Dedifferentiated amniotic fluid mesenchymal stem cell (primary cell): ENCODE data around the gene TAF5L.
A peak's percentile ranks its signal among the peaks of the same experiment; 100 is the strongest.
"Not testable (repeated sequence)": the region's sequence is repeated elsewhere in the genome, so short reads cannot be mapped to it uniquely, and the experiment has no call there.

Experiments used
- DNase-seq: peaks from one replicate; pipeline ENCODE4 v3.0.0-alpha.2; 2016; ENCODE audit errors: extremely low spot score

Gene TAF5L

DNA sequence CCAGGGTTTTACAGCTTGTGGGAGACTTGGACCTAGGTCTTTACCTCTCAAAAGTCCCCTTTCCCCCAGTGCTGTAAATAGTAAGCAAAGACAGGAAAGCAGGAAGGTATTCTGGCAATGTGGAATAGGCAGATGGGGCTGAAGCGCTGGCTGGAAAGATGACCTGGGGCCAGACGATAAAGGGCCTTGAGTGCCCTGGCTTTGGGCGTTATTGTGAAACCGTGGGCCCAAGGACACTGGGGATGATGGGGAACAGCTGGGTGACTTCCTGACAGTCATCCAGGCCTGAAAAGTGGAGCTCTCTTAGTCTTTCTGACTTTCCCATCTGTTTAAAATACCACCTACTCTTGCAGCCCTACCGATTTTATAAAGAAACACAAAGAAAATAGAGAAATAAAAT lies 16.5 kb upstream of the TAF5L start:
- DNase-seq, result no peak

DNA sequence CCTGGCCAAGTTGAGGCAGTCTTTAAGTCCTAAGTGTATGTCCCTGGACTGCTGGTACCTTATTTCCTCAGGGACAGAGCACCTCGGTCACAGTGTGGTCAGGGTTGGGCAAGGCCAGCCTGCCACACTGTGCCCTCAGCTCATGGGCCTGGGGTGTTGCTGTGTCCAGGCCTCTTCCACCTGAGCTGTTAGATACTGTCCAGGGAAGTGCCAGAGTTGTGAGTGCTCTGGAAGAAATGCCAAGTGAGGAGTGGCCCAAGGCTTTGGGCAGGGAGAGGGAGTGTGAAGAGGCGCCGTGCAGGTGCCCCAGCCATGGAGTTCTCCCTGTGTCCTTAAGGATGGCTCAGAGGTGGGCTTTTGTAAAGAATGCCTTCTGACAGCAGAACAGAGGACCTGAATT lies 15.4 kb upstream of the TAF5L start:
- DNase-seq, result no peak

DNA sequence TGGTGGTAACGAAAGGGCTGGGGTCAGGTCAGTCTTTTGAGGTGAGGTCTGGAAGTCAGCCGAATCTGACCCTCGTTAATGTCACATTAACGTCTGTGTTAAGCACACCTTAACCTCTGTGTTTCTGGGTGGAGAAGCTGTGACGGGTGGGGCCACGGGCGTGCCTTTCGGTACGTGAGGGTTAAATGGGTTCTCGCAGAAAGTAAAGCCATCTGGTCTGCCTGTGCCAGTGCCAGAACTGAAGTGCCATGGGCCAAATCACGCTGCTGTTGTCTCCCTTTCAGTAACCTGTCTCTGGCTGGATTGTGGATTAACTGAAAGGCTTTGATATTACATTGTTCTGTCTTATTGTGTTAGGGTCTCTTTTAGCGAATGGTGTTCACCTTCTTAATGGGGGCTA lies 14.5 kb upstream of the TAF5L start:
- no peak for DNase-seq

DNA sequence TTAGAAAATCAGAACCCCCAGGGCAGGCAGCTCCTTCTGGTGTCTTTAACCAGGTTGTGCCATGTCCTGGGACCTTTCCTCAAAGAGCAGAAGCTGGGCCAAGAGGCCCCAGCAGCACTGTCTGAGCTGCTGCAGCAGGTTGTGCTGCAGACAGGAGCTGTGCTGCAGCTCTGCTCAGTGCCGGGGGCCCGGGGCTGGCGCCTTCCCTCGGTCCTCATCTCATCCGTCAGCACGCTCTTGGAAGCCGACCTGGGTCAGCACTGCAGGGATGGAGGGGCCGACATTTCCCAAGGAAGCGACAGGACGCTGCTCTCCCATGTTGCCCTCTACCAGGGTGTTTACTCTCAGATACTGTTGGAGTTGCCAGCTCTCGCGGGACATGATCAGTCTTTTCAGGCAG lies 11.8 kb upstream of the TAF5L start:
- no peak for DNase-seq

DNA sequence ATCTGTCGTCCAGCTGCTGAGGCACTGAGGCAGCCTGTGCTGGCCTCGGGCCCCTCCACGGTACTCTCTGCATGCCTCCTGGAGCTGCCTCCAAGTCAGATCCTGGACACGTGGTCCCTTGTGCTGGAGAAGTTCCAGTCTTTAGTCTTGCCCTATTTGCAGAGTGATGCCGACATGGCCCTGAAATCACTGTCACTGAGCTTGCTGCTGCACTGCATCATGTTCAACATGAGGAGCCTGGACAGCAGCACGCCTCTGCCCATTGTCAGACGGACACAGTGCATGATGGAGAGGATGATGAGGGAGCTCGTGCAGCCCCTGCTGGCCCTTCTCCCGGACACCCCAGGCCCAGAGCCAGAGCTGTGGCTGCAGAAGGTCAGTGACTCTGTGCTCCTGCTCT lies 10.1 kb upstream of the TAF5L start:
- DNase-seq, result no peak

DNA sequence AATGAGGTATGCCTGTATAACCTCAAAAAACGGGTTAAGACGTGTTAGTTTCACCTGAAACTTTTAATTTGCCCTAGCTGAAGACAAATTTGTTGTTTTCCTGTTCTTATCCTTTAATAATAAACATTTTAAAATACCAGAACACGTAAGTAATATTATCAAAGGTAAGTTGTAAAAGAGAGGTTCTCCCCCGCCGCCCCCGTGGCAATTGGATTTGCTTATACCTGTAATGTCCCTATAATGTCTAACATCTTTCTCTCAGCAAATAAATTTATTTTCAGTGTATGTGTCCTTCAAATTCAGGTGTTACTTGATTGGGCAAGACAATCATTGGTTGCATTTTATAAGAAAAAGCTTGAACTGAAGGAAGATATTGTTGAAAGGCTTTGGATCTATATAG lies 6.0 kb upstream of the TAF5L start:
- no peak for DNase-seq

DNA sequence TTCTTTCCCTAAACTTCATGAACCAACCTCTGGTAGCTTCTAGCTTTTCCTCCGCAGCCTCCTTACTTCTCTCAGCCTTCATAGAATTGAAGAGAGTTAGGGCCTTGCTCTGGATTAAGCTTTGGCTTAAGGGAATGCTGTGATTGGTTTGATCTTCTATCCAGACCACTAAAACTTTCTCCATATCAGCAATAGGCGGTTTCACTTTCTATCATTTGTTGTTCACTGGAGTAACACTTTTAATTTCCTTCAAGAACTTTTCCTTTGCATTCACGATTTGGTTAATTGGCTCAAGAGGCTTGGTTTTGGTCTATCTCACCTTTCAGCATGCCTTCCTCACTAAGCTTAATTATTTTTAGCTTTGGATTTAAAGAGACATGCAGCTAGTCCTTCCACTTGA lies 5.2 kb upstream of the TAF5L start:
- no peak for DNase-seq

DNA sequence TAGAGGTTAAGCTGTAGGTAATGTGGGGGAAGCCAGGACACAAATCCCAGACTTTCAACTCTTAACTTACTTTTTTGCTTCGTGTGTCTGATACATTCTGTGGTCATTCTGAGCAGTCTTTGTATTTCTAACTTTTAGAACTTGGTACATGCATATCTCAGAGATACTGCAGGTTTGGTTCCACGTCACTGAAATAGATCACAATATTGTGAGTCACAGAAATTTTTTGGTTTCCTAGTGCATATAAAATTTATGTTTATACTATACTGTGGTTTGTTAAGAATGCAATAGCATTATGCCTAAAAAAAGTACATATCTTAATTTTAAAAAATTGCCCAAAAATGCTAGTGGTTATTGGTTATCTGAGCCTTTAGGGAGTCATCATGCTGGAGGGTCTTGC lies 3.3 kb upstream of the TAF5L start:
- DNase-seq, result peak; percentile 34

DNA sequence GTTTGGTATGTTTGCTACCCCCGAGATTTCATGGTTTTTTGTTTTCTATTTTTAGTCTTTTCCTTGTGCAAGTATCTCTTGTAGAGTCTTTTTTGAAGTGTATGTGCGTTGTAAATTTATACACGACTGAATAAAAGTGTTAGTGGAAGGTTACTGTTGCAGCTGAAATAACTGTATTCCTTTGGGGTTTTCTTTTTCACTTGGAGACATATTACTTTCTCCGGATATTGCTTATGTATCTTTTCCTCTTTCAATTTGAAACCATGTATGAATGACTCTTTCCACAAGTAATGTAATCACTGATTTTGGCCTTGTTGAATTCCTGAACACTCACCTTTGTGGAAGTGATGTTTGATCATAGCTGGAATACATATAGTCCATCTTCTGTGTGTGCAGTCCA lies 1.1 kb upstream of the TAF5L start:
- DNase-seq, result no peak

DNA sequence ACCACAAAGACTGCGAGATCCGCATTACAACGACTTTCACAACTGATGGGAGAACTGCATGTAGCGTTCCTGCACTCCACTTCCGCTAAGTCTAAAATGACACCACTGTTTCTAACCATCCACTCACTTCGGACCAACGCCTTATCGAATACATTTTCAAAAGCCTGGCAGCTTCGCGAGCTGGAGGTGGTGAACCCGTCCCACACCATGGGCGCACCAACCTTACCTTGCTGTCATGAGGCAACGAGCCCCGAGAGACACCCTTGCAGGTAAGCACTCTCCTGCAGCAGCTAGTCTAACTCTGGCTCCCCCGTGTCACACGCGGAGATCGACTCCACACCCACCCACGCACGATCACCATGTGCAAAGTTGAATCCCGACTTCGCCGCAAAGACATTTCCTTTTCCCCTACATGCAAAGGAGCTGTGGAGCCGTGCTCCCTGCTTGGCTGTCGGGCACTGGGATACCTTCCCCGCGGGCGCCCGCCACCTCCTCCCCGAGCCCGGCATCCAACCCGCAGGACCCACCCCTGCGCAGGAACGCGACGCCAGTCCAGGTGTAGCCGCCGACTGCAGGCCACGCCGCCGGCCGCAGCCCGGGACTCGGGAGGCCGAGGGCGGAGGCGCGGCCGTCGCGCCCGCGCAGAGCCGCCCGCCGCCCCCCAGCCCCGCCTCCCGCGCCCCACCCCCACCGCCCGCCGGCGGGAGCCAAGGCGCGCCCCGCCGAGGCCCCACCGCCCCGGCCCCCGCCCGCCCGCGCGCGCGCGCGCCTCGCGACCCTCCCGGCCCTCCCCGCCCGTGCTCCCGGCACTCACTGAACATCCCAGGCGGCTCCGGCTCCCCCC lies 629 bp downstream of the TAF5L start:
- DNase-seq, result peak; percentile 17

DNA sequence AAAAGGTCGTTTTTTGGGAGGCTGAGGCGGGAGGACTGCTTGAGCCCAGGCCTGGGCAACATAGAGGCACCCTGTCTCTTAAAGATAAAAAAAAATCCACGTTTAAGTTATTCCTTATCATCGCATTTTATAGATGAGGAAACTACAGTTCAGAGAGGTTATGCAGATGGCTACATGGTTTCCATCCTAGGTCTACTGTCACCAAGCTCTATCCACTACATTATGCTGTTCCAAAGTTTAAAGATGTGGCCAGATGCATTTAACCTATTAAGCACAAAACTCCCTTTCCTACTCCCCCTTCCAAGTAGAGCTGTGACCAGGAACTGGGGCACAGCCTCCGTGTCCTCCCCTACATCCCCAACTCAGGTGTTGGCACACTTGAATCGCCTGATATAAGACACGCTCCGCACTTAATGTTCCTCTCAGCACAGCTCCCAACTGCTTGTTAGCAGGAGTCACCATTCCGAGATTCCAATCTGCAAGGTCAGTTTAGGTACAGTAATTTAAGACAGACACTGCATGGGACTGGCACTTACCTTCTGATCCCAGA lies 1.3 kb downstream of the TAF5L start:
- no peak for DNase-seq

DNA sequence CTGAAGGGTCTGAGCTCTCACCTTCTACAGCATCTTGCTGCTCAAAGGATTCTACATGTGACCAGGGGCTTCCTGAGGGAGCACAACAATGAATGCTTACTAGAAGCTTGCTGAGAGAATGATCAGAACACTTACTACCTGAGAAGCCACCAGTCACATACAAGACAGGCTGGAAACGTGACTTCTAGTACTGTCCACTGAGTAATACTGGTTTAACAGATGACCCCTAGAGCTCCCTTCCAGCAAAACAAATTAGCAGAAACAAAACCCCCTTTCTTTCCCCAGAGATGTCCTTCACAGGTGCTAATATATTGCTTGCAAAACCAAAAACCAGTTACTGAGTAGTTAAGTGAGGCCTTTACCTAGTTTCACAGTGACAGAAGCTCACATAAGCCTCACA lies 2.1 kb downstream of the TAF5L start:
- DNase-seq, result no peak

DNA sequence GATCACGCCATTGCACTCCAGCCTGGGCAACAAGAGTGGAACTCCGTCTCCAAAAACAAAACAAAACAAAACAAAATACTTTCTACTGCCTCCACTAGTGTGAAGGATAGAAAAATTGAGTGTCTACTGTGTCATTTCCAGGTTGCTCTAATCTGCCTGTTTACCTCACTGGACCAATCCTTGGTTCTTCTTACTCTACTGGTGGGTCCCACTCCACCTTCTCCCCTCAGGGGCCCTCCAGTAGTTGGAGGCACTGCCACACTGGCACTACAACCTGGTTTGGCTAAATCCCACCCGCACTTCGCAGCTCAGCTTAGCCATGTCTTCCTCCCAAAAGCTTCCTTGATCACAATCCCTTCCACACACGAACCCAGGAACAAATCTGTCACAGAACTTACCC lies 2.7 kb downstream of the TAF5L start:
- no peak for DNase-seq

DNA sequence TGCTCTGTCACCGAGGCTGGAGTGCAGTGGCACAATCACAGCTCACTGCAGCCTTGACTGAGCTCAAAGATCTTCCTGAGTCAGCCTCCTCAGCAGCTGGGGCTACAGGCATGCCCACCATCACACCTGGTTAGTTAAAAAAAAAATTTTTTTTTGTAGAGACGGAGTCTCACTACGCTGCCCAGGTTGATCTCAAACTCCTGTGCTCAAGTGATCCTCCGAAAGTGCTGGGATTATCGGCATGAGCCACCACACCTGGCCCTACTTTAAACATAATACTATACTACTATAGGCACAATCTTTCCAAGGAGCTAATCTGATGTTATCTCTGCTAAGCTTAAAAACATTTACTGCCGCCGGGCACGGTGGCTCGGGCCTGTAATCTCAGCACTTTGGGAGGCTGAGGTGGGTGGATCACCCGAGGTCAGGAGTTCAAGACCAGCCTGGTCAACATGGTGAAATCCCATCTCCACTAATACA lies 3.2 kb downstream of the TAF5L start:
- DNase-seq, result not testable (repeated sequence)

DNA sequence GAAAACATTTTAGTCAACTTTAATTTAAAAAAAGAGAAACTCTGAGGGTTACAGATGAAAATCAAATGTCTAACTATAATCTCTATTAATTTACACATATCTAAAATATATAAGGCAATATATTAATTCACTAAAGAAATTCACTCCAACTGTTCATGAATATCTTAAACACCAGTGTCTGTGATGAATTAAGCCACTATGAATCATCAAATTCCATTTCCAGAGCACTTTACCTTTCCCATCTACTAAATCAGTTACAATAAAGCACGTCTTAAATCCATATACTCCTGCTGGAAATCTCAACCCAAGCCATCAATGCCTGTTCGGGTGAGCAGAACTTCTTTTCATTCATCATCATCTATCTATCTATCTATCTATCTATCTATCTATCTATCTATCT lies 4.3 kb downstream of the TAF5L start:
- no peak for DNase-seq

DNA sequence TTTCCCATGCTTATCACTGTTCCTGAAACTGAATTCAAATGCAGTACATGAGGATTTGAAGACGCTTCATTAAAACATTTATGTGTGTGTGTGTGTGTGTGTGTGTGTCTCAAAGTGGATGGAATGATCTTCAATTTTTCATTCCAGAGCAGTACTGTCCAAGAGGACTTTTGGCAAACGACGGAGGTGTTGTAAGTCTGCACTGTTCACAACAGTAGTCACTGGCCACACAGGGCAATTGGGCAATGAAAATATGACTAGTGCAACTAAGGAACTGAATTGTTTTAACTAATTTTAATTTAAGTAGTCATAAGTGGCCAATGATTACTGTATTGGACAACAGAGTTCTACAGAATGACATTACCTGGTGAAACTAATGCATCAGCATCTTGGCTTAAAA lies 5.0 kb downstream of the TAF5L start:
- no peak for DNase-seq

DNA sequence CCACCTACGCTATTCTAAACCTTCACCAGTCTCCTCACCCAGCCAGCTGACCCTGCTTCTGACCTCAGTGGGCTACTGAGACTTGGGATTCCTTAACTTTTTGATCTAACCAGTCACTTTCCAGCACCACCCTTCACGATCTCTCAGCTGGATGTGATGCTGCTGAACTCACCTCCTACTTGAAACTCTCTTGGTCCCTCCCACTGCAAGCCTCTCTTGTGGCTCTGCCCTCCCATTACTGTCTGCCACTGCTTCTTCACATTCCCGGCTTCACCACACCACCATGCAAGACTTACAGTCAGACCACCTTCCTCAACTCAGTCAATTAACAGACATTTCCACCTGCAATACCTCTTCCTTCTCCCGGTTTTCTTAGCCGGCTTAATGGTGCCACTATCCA lies 6.3 kb downstream of the TAF5L start:
- DNase-seq, result no peak

DNA sequence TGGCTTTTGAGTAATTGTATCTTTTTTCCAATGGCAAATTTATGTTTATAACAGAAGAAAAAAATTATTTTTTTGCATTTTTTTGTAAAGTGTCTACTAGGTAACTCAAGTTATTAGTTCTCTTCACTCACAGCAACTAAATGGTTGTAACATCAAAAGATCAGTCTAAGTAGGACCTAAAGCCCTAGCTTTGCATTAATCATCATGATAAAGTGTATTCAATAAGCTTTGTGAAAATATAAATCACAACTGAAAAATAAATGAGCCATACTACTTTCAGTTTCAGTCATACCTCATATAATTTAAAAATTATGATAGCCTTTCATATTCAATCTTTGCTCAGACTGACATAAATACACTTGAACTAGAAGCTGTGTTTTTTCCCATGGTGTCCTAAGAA lies 6.9 kb downstream of the TAF5L start:
- DNase-seq, result no peak

DNA sequence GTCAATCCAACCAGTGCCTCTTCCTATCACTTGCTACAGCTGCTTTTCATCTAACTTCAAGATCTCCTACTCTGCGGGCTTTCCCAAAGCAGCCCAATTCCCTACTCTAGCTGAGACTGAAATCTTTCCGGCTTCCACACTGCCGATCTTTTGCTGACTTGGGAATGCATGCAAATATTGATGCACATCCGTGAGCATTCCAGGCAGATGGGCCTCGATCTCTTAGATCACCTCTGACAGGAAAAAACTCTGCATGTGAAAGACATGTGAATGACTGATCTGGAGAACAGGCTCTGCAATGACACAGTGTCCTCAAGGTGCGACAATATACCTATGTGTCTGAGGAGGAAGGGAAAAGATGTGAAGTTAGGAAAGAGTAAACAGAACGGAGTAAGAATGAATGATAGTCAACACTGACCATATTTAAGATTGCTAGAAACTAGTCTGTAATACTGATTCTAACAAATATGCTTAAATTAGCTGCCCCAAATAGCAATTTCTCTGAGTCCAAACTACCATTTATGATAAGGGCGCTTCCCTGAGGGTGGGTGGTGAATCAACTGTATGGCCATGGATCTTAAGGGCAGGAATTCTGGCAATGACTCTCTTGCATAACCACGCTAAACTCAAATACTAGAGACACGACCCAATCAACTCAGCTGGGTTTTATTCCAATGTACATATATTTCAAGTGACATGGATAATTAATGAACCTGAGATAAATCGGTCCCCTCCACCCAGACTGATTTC lies 8.4 kb downstream of the TAF5L start:
- DNase-seq, result no peak

DNA sequence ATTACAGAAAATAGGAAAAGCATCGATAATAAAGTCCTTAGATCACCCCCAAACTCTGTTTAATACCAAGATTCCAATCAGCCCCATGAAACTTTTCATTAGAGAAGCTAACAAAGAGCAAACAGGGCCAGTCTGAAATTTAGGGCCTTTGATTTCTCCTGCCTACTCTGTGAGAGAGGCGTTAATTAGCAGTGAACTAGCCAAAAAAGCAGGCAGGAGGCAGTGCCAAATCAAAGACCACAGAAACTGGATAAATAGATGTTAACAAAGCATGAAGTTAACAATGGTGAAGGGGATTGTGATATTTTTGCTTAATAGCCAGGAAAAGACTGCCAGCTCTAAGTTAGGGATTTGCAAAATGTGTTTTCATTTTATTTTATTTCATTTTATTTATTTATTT lies 11.2 kb downstream of the TAF5L start:
- no peak for DNase-seq

DNA sequence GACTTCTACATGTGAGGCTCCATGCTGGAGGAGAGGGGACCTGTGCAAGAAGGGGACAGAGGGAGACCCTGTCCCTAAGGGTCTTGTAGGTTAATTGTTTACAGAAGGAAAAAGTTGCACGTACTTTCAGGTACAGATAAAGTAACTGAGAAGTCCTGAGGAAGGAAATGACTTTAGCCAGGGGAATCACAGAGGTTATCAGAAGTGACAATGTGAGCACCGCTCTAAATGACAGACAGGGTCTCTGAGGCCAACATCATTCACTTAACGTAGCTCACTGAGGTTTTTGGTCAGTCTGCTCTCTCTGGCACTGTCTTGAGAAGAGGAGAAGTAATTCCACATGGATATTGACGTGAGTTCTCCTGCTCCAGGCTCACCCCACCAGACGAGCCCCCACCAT lies 12.0 kb downstream of the TAF5L start:
- no peak for DNase-seq

DNA sequence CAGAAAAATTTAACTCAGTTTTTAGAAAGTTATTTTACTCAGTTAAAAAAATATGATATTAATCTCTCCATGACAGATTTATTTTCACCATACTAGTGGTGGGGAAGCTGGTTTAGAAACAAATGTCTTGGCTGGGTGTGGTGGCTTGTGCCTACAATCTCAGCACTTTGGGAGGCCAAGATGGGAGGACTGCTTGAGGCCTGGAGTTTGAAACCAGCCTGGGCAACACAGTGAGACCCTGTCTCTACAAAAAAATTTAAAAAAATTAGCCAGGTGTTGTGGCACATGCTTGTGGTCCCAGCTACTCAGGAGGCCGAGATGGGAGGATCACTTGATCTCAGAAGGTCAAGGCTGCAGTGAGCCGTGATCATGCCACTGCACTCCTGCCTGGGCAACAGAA lies 17.3 kb downstream of the TAF5L start:
- no peak for DNase-seq

DNA sequence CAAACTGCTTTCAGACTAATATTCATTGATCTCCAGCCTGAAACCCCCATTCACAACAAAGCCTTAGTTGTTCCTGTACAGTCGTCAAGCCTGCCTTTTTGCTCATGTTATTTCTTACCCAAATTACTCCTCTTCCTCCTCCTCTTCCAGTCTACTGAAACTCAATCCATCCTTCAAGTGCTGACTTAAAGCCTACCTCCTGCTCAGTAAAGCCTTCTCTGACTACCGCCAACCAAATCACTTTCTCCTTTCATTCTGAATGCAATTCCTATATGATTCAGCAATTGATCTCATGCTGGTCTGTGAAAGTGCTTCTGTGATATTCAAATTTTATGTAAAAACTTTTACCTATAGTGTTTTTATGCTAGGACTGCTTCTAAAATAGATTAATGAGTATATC lies 18.6 kb downstream of the TAF5L start:
- DNase-seq, result no peak
